Spinal cord (tissue), 10 donors: Measurements from ENCODE around the gene ACADVL. TPM values are rescaled to one million over a fixed set of nuclear protein-coding genes. Genes with fewer than 3 reads are reported as not detected.
A peak's percentile ranks its signal among the peaks of the same experiment; 100 is the strongest.

Experiments used
- DNase-seq, 6 donors: peaks; one replicate each; pipeline versions ENCODE4 v3.0.0 to v3.0.0-alpha.2; 2013 to 2015; ENCODE audit warnings: low spot score in 6 of 6, low read depth in 4 of 6
- H3K27ac ChIP-seq: one replicate; pipeline ENCODE4 v1.5.1; 2013; ENCODE audit warnings: low read depth, low read length, control low read depth
- H3K27me3 ChIP-seq: one replicate; pipeline ENCODE4 v1.6.1; 2013; ENCODE audit warnings: low read length; ENCODE audit not compliant: control insufficient read depth, insufficient read depth
- H3K36me3 ChIP-seq: one replicate; pipeline ENCODE4 v1.6.1; 2013; ENCODE audit warnings: low read length; ENCODE audit not compliant: control insufficient read depth, insufficient read depth
- H3K4me1 ChIP-seq: one replicate; pipeline ENCODE4 v1.6.1; 2013; ENCODE audit warnings: low read length; ENCODE audit not compliant: control insufficient read depth, insufficient read depth
- H3K4me3 ChIP-seq: one replicate; pipeline ENCODE4 v1.5.1; 2013; ENCODE audit warnings: low read depth, low read length, control low read depth
- H3K9me3 ChIP-seq: one replicate; pipeline ENCODE4 v1.6.1; 2013; ENCODE audit warnings: low read length; ENCODE audit not compliant: control insufficient read depth, insufficient read depth
- WGBS: methylation state at CpG from one replicate; pipeline ENCODE4 v1.1.5; 2013; ENCODE audit warnings: missing lambda C conversion rate; ENCODE audit not compliant: insufficient coverage; 5-methylcytosine and 5-hydroxymethylcytosine counted together
- polyA plus RNA-seq, 2 donors: library from polyadenylated mRNA; unstranded; fragments of 120-200 nt; gene quantifications; one replicate each; pipeline ENCODE4 v1.2.1, GENCODE V29; 2013; ENCODE audit not compliant: insufficient read length in 2 of 2
- total RNA-seq, 2 donors: library from RNA; depleted of rRNA in 1 of 2; stranded (reverse); fragments of 120-200 nt in 1 of 2; fragments of >200 nt in 1 of 2; gene quantifications; one replicate each; pipeline versions ENCODE4 v1.2.3 to v1.2.4, GENCODE V29; 2013 to 2014
- donor health status: healthy.

ACADVL gene
- total and polyA plus RNA-seq, 4 donors, result 131 to 478 (median 418) TPM

GRCh38 chr17:7222093-7222971 is 2.6 kb downstream of the ACADVL start:
- 84% methylated on average over 10 of the region's 15 CpGs for WGBS
- H3K4me1 ChIP-seq, result peaks cover 49% of the 10 kb centered on the region
- H3K4me3 ChIP-seq, result no peak overlapping the region
- peak in 1 of 6 donors; percentile 13 for DNase-seq
- H3K27ac ChIP-seq, result no peak overlapping the region
- peaks cover 69% of the 10 kb centered on the region for H3K36me3 ChIP-seq
- H3K9me3 ChIP-seq, result no peaks in the 10 kb centered on the region
- no peaks in the 10 kb centered on the region for H3K27me3 ChIP-seq

GRCh38 chr17:7222972-7223292 is 3.2 kb downstream of the ACADVL start:
- no peaks in the 10 kb centered on the region for H3K27me3 ChIP-seq
- peaks cover 75% of the 10 kb centered on the region for H3K36me3 ChIP-seq
- WGBS, result 83% methylated on average over 5 of the region's 7 CpGs
- H3K4me1 ChIP-seq, result peaks cover 44% of the 10 kb centered on the region
- H3K9me3 ChIP-seq, result no peaks in the 10 kb centered on the region
- DNase-seq, result no peak
- no peak overlapping the region for H3K27ac ChIP-seq
- H3K4me3 ChIP-seq, result no peak overlapping the region

GRCh38 chr17:7223375-7223774 is 3.6 kb downstream of the ACADVL start:
- no peaks in the 10 kb centered on the region for H3K27me3 ChIP-seq
- H3K27ac ChIP-seq, result no peak overlapping the region
- H3K36me3 ChIP-seq, result peaks cover 80% of the 10 kb centered on the region
- no peaks in the 10 kb centered on the region for H3K9me3 ChIP-seq
- peaks cover 40% of the 10 kb centered on the region for H3K4me1 ChIP-seq
- no peak for DNase-seq
- 75% methylated on average over 4 of the region's 4 CpGs for WGBS
- no peak overlapping the region for H3K4me3 ChIP-seq

GRCh38 chr17:7224110-7224509 is 4.4 kb downstream of the ACADVL start:
- no peak overlapping the region for H3K27ac ChIP-seq
- no peak for DNase-seq
- no CpG with 5 or more reads among the region's 10 CpGs for WGBS
- no peaks in the 10 kb centered on the region for H3K27me3 ChIP-seq
- H3K9me3 ChIP-seq, result no peaks in the 10 kb centered on the region
- no peak overlapping the region for H3K4me3 ChIP-seq
- H3K36me3 ChIP-seq, result peaks cover 87% of the 10 kb centered on the region
- peaks cover 33% of the 10 kb centered on the region for H3K4me1 ChIP-seq

- no peak overlapping the region for H3K27ac ChIP-seq
- H3K4me1 ChIP-seq, result peaks cover 27% of the 10 kb centered on the region
- no peak for DNase-seq
- H3K36me3 ChIP-seq, result peaks cover 93% of the 10 kb centered on the region
- H3K27me3 ChIP-seq, result no peaks in the 10 kb centered on the region
- no peak overlapping the region for H3K4me3 ChIP-seq
- WGBS, result 72% methylated on average over 12 of the region's 15 CpGs
- H3K9me3 ChIP-seq, result no peaks in the 10 kb centered on the region
Measured at GRCh38 chr17:7224661-7225111, 4.9 kb downstream of the ACADVL start.

- Histone ChIP-seq H3K27ac (no peak overlapping the region), H3K9me3 (no peaks in the 10 kb centered on the region), H3K4me1 (peaks cover 18% of the 10 kb centered on the region), H3K36me3 (peaks cover 100% of the 10 kb centered on the region), H3K4me3 (no peak overlapping the region), H3K27me3 (no peaks in the 10 kb centered on the region)
- WGBS, result 85% methylated on average over 8 of the region's 21 CpGs
- no peak for DNase-seq
Measured at GRCh38 chr17:7225711-7226331, 6.1 kb downstream of the ACADVL start.

- Histone ChIP-seq H3K27ac (no peak overlapping the region), H3K27me3 (no peaks in the 10 kb centered on the region), H3K4me1 (peaks cover 14% of the 10 kb centered on the region), H3K4me3 (no peak overlapping the region), H3K9me3 (no peaks in the 10 kb centered on the region), H3K36me3 (peaks cover 94% of the 10 kb centered on the region)
- DNase-seq, result no peak
- WGBS, result 94% methylated on average over 30 of the region's 31 CpGs
Measured at GRCh38 chr17:7226721-7227710, 7.3 kb downstream of the ACADVL start.

- DNase-seq, result no peak
- no peak overlapping the region for H3K4me3 ChIP-seq
- no peaks in the 10 kb centered on the region for H3K9me3 ChIP-seq
- no peak overlapping the region for H3K27ac ChIP-seq
- WGBS, result 90% methylated on average over 9 of the region's 14 CpGs
- peaks cover 24% of the 10 kb centered on the region for H3K4me1 ChIP-seq
- H3K36me3 ChIP-seq, result peaks cover 78% of the 10 kb centered on the region
- no peaks in the 10 kb centered on the region for H3K27me3 ChIP-seq
Measured at GRCh38 chr17:7228920-7229319, 9.2 kb downstream of the ACADVL start.

GRCh38 chr17:7229504-7229903 is 9.8 kb downstream of the ACADVL start:
- no peak overlapping the region for H3K4me3 ChIP-seq
- 92% methylated on average over 12 of the region's 19 CpGs for WGBS
- peaks cover 72% of the 10 kb centered on the region for H3K36me3 ChIP-seq
- no peaks in the 10 kb centered on the region for H3K27me3 ChIP-seq
- no peak for DNase-seq
- peaks cover 24% of the 10 kb centered on the region for H3K4me1 ChIP-seq
- H3K27ac ChIP-seq, result no peak overlapping the region
- no peaks in the 10 kb centered on the region for H3K9me3 ChIP-seq
